IPS-NIHi7 (cell line): ENCODE results near the gene ACOT12.

Source experiments
- DNase-seq: peaks from one replicate; pipeline ENCODE4 v3.0.0; 2012; ENCODE audit warnings: mixed read lengths; ENCODE audit errors: extremely low spot score

Gene ACOT12

GRCh38 chr5:81290146-81290545 lies 103.8 kb downstream of the ACOT12 start:
- no peak for DNase-seq

GRCh38 chr5:81288021-81288433 lies 105.9 kb downstream of the ACOT12 start:
- DNase-seq = no peak

DNA sequence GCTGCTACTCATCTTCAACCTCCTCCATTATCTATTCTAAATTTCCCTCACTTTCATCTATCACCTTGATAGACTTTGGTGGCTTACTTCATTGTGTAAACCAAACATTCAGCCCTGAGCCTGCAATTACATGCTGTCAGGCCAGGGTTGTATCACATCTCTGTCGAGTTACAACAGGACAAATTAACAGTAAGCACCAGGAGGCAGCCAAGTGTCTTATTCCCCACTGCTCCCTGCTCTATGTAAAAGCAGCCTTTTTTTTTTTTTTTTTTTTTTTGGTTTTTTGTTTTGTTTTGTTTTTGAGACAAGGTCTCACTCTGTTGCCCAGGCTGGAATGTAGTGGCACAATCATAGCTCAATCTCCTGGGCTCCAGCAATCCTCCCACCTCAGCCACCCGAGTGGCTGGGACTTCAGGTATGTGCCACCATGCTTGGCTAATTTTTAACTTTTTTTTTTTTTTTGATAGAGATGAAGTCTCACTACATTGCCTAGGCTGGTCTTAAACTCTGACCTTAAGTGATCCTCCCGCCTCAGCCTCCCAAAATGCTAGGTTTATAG lies 107.8 kb downstream of the ACOT12 start:
- no peak for DNase-seq

DNA sequence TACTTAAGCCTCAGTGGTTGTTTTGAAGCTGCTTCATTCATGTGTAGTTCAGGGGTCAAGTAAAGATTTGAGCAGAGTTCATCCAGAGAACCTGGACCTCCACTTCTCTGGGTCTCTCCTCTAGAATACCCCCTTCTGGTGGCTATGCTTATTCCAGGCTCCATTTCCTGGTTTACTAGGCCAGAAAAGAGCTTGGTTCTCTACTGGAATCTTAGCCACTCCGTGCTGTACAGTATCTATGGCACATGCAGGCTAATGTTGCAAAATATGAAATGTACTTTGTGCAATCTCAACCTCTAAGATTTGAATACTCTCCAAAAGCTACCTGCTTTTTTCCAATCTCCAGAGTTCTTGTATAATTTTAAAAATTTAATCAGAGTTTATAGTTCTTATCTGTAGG lies 110.0 kb downstream of the ACOT12 start:
- no peak for DNase-seq
